ENCODE results near the gene B3GAT1.

Gene B3GAT1

GRCh38 chr11:134332189-134332631, 79.8 kb downstream of the B3GAT1 start:
- DNase-seq: no peak

GRCh38 chr11:134331354-134332188, 80.5 kb downstream of the B3GAT1 start, which contains the start of gene GLB1L2:
TSS of gene GLB1L2 (plus strand) at chr11:134331988. CDS start at chr11:134332062, 74 bp downstream.
- peak; percentile 89 for DNase-seq

GRCh38 chr11:134330611-134331353, 81.3 kb downstream of the B3GAT1 start:
- no peak for DNase-seq
